Osteoblast (primary cell): ENCODE data around the gene ZNF792. TPM values are rescaled to one million over a fixed set of nuclear protein-coding genes. Genes with fewer than 3 reads are reported as not detected.

Experiments used
- DNase-seq: peaks from one replicate; pipeline ENCODE4 v3.0.0; 2011; ENCODE audit warnings: low spot score, mixed read lengths; ENCODE audit not compliant: insufficient read length; ENCODE audit errors: missing footprints
- H2AFZ ChIP-seq: 2 replicates; pipeline ENCODE4 v1.6.0; 2011; ENCODE audit warnings: mild to moderate bottlenecking, low read length
- H3K27ac ChIP-seq: 2 replicates; pipeline ENCODE4 v1.5.1; 2011; ENCODE audit warnings: mild to moderate bottlenecking, low read depth, low read length, moderate library complexity
- H3K27me3 ChIP-seq: 2 replicates; pipeline ENCODE4 v1.6.0; 2012; ENCODE audit warnings: mild to moderate bottlenecking, control low read depth, inconsistent platforms, low read length, moderate library complexity; ENCODE audit not compliant: insufficient read depth
- H3K36me3 ChIP-seq: 2 replicates; pipeline ENCODE4 v1.5.1; 2011; ENCODE audit warnings: mild to moderate bottlenecking, low read length, control low read depth, moderate library complexity; ENCODE audit not compliant: insufficient read depth
- H3K4me1 ChIP-seq: 2 replicates; pipeline ENCODE4 v1.5.1; 2011; ENCODE audit warnings: mild to moderate bottlenecking, low read length, control low read depth, moderate library complexity; ENCODE audit not compliant: insufficient read depth
- H3K4me2 ChIP-seq: 2 replicates; pipeline ENCODE4 v1.6.0; 2011; ENCODE audit warnings: mild to moderate bottlenecking, low read length; ENCODE audit not compliant: insufficient read depth
- H3K4me3 ChIP-seq: fragments of 200-600 bp; sonication (generic); 3 replicates; pipeline ENCODE4 v1.5.1; 2012; ENCODE audit warnings: mild to moderate bottlenecking, low read length, inconsistent platforms; ENCODE audit not compliant: insufficient read depth
- H3K79me2 ChIP-seq: 2 replicates; pipeline ENCODE4 v1.6.0; 2012; ENCODE audit warnings: mild to moderate bottlenecking, low read length, control low read depth, inconsistent platforms; ENCODE audit not compliant: insufficient read depth
- H3K9me3 ChIP-seq: 2 replicates; pipeline ENCODE4 v1.5.1; 2011; ENCODE audit warnings: low read depth, low read length, control low read depth
- H4K20me1 ChIP-seq: 2 replicates; pipeline ENCODE4 v1.6.0; 2012; ENCODE audit warnings: mild to moderate bottlenecking, low read length, control low read depth; ENCODE audit not compliant: insufficient read depth
- total RNA-seq: library from RNA; depleted of rRNA; stranded (reverse); fragments of >200 nt; gene quantifications from 2 replicates; pipeline ENCODE4 v1.2.3, GENCODE V29; 2012
- TF ChIP-seq, protein P1 (sequence below): IDR thresholded peaks from 2 replicates; pipeline ENCODE4 v1.5.1; 2011; ENCODE audit warnings: mild to moderate bottlenecking, low read depth, low read length, moderate library complexity; ENCODE audit errors: extremely low read depth

ZNF792 gene
- total RNA-seq, 1 donor: 6.2 TPM

DNA sequence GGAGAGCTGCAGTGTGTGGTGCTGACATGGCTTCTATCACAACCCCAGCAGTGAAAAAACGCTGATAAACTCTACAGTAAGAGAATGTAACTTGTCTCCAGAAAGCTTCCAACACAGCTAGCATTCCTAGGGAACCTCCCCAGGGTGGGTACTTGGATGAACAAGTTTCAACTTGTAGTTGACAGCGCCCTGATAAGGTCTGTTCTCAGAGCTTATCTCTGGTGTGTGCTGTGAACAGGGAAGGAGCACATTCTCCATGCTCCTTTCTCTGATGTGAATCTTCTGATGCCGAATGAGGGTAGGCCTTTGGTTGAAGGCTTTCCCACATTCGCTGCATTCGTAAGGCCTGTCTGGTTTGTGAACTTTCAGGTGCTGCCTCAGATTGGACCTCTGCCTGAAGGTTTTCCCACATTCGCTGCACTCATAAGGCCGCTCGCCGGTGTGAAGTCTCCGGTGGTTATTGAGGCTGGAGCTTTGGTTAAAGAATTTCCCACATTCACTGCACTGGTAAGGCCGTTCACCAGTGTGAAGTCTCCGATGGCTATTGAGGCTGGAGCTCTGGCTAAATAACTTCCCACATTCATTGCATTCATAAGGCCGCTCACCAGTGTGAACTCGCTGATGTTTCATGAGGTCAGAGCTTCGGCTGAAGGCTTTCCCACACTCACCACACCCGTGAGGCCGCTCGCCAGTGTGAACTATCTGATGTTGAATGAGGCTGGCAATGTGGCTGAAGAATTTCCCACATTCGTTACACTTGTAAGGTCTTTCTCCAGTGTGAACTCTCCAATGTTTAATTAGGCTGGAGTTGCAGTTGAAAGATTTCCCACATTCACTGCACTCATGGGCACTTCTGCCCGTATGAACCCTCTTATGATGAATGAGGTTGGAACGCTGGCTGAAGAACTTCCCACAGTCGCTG, 5.9 kb downstream of the ZNF792 start:
- peaks cover 33% of the 10 kb centered on the region for H3K36me3 ChIP-seq
- no peak overlapping the region for H2AFZ ChIP-seq
- H3K27ac ChIP-seq: no peak overlapping the region
- H3K4me1 ChIP-seq: peaks cover 5% of the 10 kb centered on the region
- H3K4me2 ChIP-seq: no peak overlapping the region
- no peak overlapping the region for H3K4me3 ChIP-seq
- peaks cover 31% of the 10 kb centered on the region for H3K9me3 ChIP-seq
- no peaks in the 10 kb centered on the region for H3K27me3 ChIP-seq
- peaks cover 5% of the 10 kb centered on the region for H4K20me1 ChIP-seq
- TF ChIP-seq, protein P1, sequence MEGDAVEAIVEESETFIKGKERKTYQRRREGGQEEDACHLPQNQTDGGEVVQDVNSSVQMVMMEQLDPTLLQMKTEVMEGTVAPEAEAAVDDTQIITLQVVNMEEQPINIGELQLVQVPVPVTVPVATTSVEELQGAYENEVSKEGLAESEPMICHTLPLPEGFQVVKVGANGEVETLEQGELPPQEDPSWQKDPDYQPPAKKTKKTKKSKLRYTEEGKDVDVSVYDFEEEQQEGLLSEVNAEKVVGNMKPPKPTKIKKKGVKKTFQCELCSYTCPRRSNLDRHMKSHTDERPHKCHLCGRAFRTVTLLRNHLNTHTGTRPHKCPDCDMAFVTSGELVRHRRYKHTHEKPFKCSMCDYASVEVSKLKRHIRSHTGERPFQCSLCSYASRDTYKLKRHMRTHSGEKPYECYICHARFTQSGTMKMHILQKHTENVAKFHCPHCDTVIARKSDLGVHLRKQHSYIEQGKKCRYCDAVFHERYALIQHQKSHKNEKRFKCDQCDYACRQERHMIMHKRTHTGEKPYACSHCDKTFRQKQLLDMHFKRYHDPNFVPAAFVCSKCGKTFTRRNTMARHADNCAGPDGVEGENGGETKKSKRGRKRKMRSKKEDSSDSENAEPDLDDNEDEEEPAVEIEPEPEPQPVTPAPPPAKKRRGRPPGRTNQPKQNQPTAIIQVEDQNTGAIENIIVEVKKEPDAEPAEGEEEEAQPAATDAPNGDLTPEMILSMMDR: no peak
- H3K79me2 ChIP-seq: peaks cover 12% of the 10 kb centered on the region
- DNase-seq: no peak

DNA sequence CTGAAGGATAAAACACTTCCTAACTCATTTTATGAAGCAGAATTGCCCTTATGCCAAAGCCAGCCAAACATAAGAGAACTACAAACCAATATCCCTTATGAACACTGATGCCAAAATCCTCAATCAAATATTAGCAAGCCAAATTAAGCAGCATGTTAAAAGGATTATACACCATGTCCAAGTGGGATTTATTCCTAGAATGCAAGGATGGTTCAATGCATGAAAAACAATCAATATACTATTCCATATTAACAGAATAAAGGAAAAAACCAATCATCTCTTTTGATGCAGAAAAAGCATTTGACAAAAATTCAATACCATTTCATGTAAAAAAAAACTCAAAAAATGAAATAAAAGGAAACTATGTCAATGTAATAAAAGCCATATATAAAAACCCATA, 10.9 kb downstream of the ZNF792 start:
- TF ChIP-seq, protein P1: no peak
- no peaks in the 10 kb centered on the region for H4K20me1 ChIP-seq
- H3K27me3 ChIP-seq: no peaks in the 10 kb centered on the region
- H3K4me2 ChIP-seq: no peak overlapping the region
- no peak overlapping the region for H2AFZ ChIP-seq
- DNase-seq: no peak
- peaks cover 21% of the 10 kb centered on the region for H3K9me3 ChIP-seq
- peaks cover 16% of the 10 kb centered on the region for H3K36me3 ChIP-seq
- no peaks in the 10 kb centered on the region for H3K79me2 ChIP-seq
- no peak overlapping the region for H3K27ac ChIP-seq
- no peak overlapping the region for H3K4me3 ChIP-seq
- H3K4me1 ChIP-seq: no peaks in the 10 kb centered on the region

DNA sequence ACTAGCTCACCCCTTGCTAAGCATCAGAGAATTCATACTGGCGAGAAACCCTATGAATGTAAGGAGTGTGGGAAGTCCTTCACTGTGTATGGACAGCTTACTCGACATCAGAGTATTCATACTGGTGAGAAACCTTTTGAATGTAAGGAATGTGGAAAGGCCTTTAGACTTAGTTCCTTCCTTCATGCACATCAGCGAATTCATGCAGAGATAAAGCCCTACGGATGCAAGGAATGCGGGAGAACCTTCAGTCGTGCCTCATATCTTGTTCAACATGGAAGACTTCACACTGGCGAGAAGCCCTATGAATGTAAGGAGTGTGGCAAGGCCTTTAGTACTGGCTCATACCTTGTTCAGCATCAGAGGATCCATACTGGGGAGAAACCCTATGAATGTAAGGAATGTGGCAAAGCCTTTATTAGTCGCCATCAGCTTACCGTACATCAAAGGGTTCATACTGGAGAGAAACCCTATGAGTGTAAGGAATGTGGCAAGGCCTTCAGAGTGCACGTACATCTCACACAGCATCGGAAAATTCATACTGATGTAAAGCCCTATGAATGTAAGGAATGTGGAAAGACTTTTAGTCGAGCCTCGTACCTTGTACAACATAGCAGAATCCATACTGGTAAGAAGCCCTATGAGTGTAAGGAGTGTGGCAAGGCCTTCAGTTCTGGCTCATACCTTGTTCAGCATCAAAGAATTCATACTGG, 20.0 kb downstream of the ZNF792 start:
- Histone ChIP-seq H3K9me3 (peaks cover 26% of the 10 kb centered on the region), H4K20me1 (no peaks in the 10 kb centered on the region), H3K79me2 (no peaks in the 10 kb centered on the region), H3K4me1 (no peaks in the 10 kb centered on the region), H3K36me3 (peaks cover 18% of the 10 kb centered on the region), H3K27me3 (no peaks in the 10 kb centered on the region), H3K4me3 (no peak overlapping the region), H2AFZ (no peak overlapping the region), H3K27ac (no peak overlapping the region), H3K4me2 (no peak overlapping the region)
- DNase-seq: no peak
- TF ChIP-seq, protein P1: no peak

DNA sequence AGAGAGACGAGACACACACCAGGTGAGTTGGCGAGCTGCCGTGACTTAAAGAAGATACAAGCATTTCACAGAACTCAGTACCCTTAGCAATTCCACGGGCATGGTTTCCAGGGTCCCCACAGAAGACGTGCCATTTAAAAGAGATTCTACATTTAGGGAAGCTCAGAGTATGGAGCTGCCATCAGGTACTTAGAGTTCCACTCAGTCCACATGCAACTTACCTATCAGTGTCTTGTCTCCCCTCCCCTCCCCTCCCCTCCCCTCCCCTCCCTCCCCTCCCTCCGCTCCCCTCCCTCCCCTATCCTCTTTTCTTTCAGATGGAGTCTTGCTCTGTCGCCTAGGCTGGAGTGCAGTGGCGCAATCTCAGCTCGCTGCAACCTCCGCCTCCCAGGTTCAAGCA, 25.1 kb downstream of the ZNF792 start:
- Histone ChIP-seq H3K27ac (no peak overlapping the region), H3K4me3 (no peak overlapping the region), H3K4me1 (no peaks in the 10 kb centered on the region), H3K27me3 (no peaks in the 10 kb centered on the region), H3K9me3 (peaks cover 13% of the 10 kb centered on the region), H3K79me2 (no peaks in the 10 kb centered on the region), H3K36me3 (peaks cover 18% of the 10 kb centered on the region), H3K4me2 (no peak overlapping the region), H2AFZ (no peak overlapping the region), H4K20me1 (no peaks in the 10 kb centered on the region)
- DNase-seq: no peak
- TF ChIP-seq, protein P1: no peak
